HCEC 1CT (cell line): ENCODE data around the gene DNMT1.

ENCODE experiments used
- DNase-seq: peaks from one replicate; pipeline ENCODE4 v3.0.0-alpha.2; 2017

The DNMT1 gene

GRCh38 chr19:10089801-10090375 lies 104.9 kb downstream of the DNMT1 start:
- no peak for DNase-seq

- no peak for DNase-seq
These were observed 105.7 kb downstream of the DNMT1 start for GRCh38 chr19:10088949-10089554.

- DNase-seq: no peak
These were observed 107.3 kb downstream of the DNMT1 start for GRCh38 chr19:10087296-10088061.

GRCh38 chr19:10086591-10087192 lies 108.1 kb downstream of the DNMT1 start:
- no peak for DNase-seq

GRCh38 chr19:10085641-10086590 lies 108.8 kb downstream of the DNMT1 start, which contains the start of gene SHFL:
TSS of gene SHFL (plus strand) at chr19:10086317. CDS start at chr19:10086428, 111 bp downstream.
- DNase-seq: peak; percentile 62

GRCh38 chr19:10084803-10085202 lies 110.0 kb downstream of the DNMT1 start:
- no peak for DNase-seq

- DNase-seq: no peak
These were observed 110.8 kb downstream of the DNMT1 start for GRCh38 chr19:10083911-10084310.
